GM10847 (cell line): ENCODE data around the gene ASZ1.

Source experiments
- POLR2A ChIP-seq: IDR thresholded peaks from 2 replicates; pipeline ENCODE4 v1.6.1; 2011; ENCODE audit not compliant: insufficient read length; ENCODE audit errors: extremely low read depth

ASZ1 gene

DNA sequence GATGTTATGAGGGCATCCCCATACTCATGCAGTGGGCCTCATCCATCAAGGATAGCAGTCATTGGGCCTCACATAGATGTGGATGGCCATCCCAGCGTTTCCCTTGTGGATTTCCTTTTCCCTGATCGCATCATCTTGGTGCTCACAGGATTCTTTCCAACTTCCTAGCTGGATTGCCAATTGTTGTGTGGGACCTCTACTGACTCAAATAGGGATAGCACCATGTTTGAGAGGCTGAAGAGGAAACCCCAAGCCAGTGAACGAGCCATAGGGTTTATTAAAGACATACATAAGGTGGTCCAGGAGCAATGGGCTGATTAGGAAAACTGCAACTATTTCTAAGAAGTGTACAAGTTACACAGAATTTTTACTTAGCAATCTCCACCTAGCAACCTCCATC lies 21.8 kb downstream of the ASZ1 start:
- no peak for TF ChIP-seq POLR2A

- TF ChIP-seq POLR2A, result no peak
Observed at GRCh38 chr7:117403737-117404136, 23.6 kb downstream of the ASZ1 start.

- no peak for TF ChIP-seq POLR2A
Observed at GRCh38 chr7:117402109-117402508, 25.2 kb downstream of the ASZ1 start.

- no peak for TF ChIP-seq POLR2A
Observed at GRCh38 chr7:117401293-117402002, 25.8 kb downstream of the ASZ1 start.

GRCh38 chr7:117399820-117400422 lies 27.4 kb downstream of the ASZ1 start:
- no peak for TF ChIP-seq POLR2A

- TF ChIP-seq POLR2A, result no peak
Observed at GRCh38 chr7:117395743-117396142, 31.6 kb downstream of the ASZ1 start.

- TF ChIP-seq POLR2A, result no peak
Observed at GRCh38 chr7:117393781-117394180, 33.5 kb downstream of the ASZ1 start.

DNA sequence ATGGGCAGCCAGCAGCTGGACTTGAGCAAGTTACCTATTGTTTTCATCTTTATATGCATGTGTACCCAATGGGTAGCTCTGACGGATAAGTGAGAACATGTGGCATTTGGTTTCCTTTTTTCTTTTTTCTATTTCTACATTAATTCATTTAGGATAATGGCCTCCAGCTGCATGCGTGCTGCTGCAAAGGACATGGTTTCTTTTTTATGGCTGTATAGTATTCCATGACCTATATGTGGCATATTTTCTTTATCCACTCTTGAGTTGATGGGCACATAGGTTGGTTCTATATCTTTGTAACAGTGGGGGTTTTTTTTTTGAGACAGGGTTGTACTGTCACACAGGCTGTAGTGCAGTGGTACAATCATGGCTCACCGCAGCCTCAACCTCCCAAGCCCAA lies 37.4 kb downstream of the ASZ1 start:
- TF ChIP-seq POLR2A, result no peak

- no peak for TF ChIP-seq POLR2A
Observed at GRCh38 chr7:117386110-117386706, 41.1 kb downstream of the ASZ1 start.

GRCh38 chr7:117385363-117386109 lies 41.8 kb downstream of the ASZ1 start:
- no peak for TF ChIP-seq POLR2A

DNA sequence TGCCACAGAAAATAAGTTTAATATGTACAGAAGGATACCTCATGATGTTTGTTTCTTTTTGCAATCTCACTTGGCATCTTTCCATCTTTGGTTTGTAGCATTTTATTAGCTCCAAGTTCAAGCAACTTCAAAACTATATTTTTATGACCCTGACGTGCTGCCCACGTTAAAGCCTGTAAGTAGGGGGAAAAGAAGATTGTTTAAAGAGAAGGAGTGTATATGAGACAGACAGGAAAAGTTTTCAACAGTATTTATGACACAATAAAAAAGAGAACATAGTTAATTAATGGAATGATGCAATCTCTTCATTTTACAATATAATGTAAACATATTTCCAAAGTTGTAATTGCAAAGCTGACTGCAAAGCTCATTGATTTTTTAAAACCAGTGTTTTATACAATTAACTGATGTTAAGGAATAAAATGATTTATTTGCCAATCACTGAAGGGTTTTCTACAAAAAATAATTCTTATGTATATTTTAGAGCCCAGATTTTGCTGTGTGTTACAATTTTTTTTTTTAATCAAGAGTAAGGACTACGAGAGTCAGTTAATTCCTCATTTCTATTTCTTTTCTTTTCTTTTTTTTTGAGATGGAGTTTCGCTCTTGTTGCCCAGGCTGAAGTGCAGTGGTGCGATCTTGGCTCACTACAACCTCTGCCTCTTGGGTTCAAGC lies 42.5 kb downstream of the ASZ1 start:
- no peak for TF ChIP-seq POLR2A

DNA sequence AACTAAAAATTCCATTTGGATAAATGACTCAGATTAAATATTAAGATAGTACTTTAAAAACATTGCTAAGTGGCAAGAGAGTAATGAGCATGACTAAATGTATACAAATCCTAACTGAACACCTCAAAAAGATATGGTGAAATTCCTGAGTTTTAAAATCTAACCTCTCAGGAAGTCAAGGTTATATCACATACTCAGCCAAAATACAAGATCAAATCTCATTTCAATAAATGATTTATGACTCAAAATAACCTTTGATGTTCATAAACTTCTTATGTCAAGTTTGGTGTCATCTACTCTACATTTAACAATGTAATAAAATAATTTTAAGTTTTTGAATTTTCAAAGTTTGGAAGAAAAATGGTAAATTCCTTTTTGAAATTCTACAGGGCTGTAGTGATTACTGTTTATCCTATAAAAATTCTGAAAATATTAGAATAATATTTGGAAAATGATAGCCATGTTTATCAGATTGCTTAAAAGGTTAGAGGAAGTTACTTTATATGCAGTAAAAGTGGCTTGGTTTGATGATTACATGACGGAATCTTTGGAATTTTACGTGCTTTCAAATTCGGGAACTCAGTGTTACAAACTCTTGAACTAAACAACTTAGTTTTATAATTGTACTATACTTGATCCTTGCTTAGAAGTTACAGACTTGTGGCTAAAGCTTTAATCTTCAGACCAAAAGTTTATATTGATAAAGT lies 43.7 kb downstream of the ASZ1 start:
- TF ChIP-seq POLR2A, result no peak

DNA sequence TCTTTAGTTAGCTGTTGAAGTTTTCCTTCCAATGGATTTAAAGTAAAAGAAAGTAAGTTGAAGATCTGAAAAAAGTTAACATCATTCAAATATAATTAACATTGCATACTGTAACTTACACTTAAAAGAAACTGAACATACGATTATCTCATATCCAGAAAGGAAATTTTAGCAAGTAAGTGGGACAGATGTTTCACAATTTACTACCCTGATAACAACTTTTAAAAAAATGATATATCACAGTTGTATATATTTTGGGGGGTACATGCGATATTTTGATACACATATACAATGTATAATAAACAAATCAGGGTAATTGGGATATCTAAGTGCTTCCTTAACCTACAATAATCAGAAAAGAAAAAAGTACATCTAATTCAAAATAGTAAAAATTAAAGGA lies 44.2 kb downstream of the ASZ1 start:
- TF ChIP-seq POLR2A, result no peak

DNA sequence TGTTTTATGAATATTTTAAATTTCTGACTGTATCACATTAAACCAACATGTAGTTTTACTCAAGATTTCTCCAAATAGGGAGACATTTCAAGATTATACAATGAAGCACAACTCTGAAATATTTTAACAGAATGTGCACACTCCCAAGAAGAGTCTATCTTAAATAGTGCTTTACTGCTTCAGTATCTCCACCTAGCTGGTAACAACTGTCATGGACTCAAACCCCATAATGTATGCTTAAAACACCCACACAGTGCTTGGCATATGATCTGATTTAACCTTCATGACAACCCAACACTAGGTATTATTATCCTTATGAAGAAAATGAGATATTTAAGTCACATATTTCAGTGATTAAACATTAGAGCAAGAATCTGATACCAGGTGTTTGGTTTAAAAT lies 45.9 kb downstream of the ASZ1 start:
- TF ChIP-seq POLR2A, result no peak

DNA sequence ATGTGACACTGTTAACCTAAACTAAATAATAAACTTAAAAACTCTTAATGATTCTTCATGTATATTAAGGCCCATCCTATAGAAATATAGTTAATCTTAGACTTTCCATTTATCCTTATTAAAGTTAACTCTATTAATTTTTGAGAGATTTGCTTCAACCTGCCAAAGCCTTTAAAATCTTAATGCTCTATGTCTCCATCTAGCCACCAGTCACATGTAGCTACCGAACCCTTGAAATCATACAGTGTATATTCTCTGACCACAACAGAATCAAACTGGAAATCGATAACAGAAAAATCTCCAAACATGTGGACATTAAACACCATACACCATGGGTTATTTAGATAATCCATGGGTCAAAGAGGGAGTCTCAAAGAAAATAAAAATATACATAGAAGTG lies 51.9 kb downstream of the ASZ1 start:
- TF ChIP-seq POLR2A, result no peak
